ENCODE data around the gene VILL.
"Not testable (repeated sequence)": the region's sequence is repeated elsewhere in the genome, so short reads cannot be mapped to it uniquely, and the experiment has no call there.

The VILL gene

DNA sequence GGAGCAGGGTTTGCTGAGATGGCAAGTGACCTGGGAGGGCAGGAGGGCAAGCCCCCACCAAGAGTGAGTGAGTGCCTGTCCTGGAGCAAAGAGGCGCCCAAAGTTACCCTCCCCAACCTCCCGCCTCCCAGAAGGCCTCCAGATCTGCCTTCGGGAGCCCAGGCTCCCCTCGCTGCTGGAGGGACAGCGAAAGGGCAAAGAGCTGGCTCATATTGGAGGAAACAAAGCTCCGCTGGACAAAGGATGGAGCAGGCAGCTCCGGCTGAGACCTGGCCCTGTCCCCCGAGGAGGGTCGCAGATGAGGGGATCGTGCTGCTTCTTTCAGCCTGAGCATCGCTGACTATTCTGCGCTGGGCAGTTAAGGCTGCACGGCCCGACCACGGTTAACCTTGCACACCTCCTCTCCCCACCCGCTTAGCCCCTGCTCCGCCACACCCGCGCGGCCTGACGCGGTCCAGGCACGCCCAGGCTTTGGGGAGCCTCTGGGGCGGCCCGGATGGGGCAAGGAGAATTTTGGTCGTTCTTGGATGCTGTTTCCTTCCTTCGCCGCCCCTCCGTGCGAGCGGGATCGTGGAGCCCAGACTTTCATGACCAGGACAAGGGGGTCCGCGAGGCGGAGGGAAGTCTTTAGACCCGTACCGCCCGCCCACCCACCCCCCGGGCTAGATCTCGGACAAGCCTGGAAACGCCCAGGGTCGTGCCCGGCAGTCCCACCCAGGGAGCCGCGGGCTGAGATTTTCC, 38.2 kb downstream of the VILL start:
- DNase-seq (ENCODE audit: extremely low spot score), result no peak
- POLR2A ChIA-PET, result no interaction called here
- CTCF ChIA-PET, result no interaction called here
- TF ChIP-seq, protein P1, sequence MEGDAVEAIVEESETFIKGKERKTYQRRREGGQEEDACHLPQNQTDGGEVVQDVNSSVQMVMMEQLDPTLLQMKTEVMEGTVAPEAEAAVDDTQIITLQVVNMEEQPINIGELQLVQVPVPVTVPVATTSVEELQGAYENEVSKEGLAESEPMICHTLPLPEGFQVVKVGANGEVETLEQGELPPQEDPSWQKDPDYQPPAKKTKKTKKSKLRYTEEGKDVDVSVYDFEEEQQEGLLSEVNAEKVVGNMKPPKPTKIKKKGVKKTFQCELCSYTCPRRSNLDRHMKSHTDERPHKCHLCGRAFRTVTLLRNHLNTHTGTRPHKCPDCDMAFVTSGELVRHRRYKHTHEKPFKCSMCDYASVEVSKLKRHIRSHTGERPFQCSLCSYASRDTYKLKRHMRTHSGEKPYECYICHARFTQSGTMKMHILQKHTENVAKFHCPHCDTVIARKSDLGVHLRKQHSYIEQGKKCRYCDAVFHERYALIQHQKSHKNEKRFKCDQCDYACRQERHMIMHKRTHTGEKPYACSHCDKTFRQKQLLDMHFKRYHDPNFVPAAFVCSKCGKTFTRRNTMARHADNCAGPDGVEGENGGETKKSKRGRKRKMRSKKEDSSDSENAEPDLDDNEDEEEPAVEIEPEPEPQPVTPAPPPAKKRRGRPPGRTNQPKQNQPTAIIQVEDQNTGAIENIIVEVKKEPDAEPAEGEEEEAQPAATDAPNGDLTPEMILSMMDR (IDR thresholded peaks at IDR 0.05; ENCODE audit: control extremely low read depth, extremely low read depth, low read depth, missing control alignments), result no peak

DNA sequence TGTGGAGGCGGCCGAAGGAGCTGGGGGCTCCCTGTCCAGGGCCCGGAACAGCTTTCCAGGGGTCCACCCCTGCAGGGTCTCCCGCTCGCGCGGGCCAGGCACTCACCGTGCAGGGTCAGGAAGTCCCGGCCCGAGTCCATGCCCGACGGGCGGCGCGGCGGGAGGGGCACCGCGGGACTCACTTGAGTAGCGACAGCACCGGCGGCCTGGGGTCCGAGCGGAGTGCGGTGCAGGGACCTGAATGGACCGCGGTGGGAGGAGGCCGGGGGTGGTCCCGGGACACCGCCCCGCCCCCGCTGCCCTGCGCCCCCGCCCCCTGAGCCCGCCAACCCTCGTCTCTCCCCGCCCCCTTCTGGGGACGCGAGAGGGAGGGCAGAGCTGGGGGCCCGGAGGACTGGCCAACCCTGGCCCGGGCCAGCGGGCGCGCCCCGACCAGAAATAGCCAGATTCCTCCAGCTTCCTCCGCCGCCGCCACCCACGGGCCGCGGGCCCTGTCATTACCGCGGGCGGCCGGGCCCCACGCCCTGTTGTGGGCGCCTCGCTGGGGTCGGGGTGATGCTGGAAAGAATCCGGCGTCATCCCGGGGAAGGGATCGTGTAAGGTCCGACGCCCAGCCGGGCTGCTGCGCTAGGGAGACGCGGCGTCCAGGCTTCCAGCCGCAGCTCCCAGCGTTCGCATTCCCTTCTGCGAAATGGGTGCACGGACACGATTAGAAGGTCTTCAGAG, 39.0 kb downstream of the VILL start, which contains the start of gene PLCD1:
PLCD1 (minus strand) TSS at position 243 of the 726 bp plus-strand sequence; CDS start at position 140, 103 bp downstream.
- POLR2A ChIA-PET, result no interaction called here
- TF ChIP-seq, protein P1 (IDR thresholded peaks at IDR 0.05; ENCODE audit: control extremely low read depth, extremely low read depth, low read depth, missing control alignments), result no peak
- DNase-seq (ENCODE audit: extremely low spot score), result no peak
- CTCF ChIA-PET, result interaction anchor here (1.0 kb wide), 1 partner anchor 12 kb away, joined by 3 read pairs; no protein-coding TSS in a partner anchor

DNA sequence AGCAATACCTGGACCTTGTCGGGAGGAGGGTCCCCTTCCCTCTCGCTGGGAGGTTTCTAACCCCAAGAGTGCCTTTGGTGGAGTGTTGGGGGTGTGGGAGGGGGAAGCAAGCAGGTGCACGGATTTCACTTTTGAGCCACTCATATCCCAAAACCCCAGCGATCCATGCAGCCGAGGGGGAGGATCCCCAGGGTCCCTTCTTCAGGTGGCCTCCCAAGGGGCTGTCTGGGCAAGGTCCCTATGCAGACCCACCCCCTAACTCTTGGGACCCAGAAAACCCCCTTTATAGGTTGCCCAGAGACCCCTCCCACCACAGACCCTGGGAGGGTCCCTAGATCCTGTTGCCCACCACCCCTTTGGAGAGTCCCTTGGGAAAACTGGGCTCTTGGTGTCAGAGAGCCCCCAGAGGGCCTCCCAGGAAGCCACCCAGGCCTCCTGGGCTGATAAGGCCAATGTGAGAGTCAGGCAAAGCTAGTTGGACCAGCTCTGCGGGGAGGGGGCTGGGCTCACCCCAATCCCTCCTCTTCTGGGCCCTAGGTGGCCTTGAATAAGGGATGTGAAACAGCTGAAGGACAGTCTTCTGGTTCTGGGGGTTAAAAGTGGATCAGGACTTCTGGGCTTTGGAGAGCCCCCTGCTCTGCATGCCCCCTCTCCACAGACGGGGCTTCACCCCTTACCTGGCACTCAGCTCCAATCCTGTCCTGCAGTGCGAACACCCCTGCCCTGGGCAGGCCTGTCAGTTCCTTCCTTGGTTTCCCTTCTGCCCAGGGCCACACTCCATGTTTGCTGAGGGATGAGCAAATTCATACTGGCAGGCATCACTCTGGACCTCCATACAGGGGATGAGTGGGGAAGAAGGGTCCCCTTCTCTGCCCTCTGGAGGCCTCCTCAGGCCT, 39.8 kb downstream of the VILL start:
- POLR2A ChIA-PET, result no interaction called here
- DNase-seq (ENCODE audit: extremely low spot score), result no peak
- CTCF ChIA-PET, result interaction anchor here (0.9 to 1.0 kb wide), 2 partner anchors 11 to 63 kb away, joined by 3 read pairs; no protein-coding TSS in a partner anchor

DNA sequence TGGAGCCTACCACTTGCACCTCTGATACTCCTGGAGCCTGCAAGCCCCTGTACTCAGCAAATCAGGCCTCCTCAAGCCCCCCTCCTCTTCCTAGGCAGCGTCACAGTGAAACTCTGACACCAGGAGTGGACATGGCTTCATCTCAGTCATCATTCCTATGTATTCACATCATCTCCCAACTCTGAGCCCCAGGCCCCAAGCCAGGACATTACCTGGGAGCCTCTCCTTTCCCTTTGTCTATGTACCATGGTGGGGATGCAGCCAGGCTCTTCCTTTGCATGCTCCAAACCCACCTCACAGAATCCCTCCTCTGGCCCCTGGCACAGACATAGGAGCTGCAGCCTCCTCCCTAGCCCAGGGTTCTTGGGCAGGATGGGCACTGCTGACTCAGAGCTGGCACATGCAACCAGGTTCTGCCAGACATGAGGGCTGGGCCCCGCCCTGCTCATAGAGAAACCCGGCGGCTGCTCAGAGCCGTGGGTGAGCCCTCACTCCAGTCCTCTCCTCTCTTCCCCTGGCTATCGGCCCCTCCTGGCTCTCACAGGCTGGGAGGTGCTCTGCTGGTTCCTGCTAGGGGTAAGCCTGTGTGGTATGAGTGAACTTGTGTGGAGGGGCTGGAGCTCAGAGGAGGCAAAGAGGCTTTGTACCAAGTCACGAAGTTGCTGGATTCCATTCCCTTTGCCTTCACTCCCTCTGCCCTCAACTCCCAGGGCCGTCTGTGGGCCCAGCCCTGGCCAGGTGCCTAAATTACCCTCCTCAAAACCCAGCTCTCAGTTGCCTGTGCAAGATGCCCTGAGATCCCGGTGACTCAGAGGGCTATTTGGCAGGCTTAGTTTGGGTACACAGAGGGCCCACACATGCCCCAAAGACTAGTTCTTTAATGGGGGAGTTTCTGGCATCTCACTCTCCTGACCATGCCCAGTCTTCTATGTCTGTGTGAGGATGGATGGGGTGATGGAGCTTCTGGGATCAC, 40.7 kb downstream of the VILL start:
- CTCF ChIA-PET, result interaction anchor here (0.9 to 1.6 kb wide), 3 partner anchors 10 to 64 kb away, joined by 3 read pairs; no protein-coding TSS in a partner anchor
- TF ChIP-seq, protein P1 (IDR thresholded peaks at IDR 0.05; ENCODE audit: control extremely low read depth, extremely low read depth, low read depth, missing control alignments), result no peak
- POLR2A ChIA-PET, result interaction anchor here (0.6 kb wide), 1 partner anchor 891 kb away, joined by 3 read pairs; no protein-coding TSS in a partner anchor
- DNase-seq (ENCODE audit: extremely low spot score), result no peak

More for the DNA sequence above, 39.8 kb downstream of the VILL start:
- TF ChIP-seq, protein P1 (IDR thresholded peaks at IDR 0.05; ENCODE audit: control extremely low read depth, extremely low read depth, low read depth, missing control alignments), result no peak

DNA sequence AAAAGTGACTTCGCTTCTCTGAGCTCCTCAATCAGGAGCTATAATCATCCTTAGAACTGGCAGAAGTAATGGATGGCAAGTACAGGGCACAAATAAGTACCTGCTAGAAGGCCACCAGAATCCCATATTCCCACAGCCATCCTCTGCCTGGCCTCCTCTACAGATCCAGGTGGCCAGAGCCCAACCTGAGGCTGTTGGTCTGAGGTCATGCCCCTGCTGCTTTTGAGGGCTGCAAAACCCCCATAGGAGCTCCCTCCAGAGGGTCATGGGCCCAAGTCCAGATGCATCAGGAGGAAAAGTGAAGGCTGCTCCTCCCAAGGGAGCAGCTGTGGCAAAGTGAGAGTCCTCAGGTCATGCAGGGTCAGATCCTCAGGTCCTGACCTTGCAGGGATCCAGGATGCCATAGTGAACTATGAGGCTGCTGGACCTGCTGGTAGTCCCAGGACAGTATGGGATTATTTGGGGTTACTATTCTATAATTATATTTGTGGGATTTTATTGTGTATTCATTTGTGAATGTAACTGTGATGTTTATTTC, 41.8 kb downstream of the VILL start:
- no peak for DNase-seq (ENCODE audit: extremely low spot score)
- TF ChIP-seq, protein P1 (IDR thresholded peaks at IDR 0.05; ENCODE audit: control extremely low read depth, extremely low read depth, low read depth, missing control alignments), result no peak
- CTCF ChIA-PET, result interaction anchor here (1.6 kb wide), 1 partner anchor 58 kb away, joined by 3 read pairs; no protein-coding TSS in a partner anchor
- POLR2A ChIA-PET, result no interaction called here

DNA sequence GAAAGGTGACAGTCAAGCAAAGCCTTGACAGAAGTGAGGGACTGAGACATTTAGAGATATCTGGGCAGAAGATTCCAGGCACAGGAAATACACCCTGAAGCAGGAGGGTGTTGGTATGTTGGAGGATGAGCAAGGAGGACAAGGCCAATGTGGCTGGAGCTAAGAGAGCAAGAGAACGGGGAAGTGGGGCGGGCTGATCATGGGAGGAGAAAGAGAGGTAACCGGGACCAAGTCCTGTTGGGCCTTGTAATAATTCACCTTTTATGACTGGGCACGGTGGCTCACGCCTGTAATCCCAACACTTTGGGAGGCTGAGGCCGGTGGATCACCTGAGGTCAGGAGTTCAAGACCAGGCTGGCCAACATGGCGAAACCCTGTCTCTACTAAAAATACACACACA, 43.0 kb downstream of the VILL start:
- POLR2A ChIA-PET; DNase-seq (ENCODE audit: extremely low spot score): not testable (repeated sequence)
- CTCF ChIA-PET, result interaction anchor here (1.8 to 2.4 kb wide), 2 partner anchors 37 to 59 kb away, joined by 5 to 6 read pairs; no protein-coding TSS in a partner anchor

DNA sequence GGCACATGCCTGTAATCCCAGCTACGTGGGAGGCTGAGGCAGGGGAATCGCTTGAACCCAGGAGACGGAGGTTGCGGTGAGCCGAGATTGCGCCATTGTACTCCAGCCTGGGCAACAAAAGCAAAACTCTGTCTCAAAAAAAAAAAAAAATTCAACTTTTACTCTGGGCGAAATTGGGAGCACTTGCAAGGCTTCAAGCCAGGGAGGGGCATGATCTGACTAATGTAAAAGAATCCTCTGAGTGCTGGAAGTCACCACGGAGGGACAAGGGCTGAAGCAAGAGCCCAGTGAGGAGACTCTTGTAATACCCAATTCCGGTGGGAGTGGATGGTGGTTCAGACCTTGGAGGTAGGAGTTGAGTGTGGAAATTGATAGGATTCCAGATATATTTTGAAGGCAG, 43.7 kb downstream of the VILL start:
- POLR2A ChIA-PET; DNase-seq (ENCODE audit: extremely low spot score): not testable (repeated sequence)
- CTCF ChIA-PET, result interaction anchor here (1.0 to 2.4 kb wide), 3 partner anchors 11 to 60 kb away, joined by 3 to 6 read pairs (median 5); no protein-coding TSS in a partner anchor
